ENCODE measurements around the gene UPB1.

UPB1 gene

GRCh38 chr22:24504540-24504939 is 9.4 kb downstream of the UPB1 start:
- no peak for DNase-seq (ENCODE audit: low read depth in 2 of 2)

GRCh38 chr22:24504956-24505736 is 10.0 kb downstream of the UPB1 start:
- DNase-seq (ENCODE audit: low read depth in 2 of 2), result no peak

GRCh38 chr22:24506802-24507438 is 11.8 kb downstream of the UPB1 start:
- DNase-seq (ENCODE audit: low read depth in 2 of 2), result no peak

GRCh38 chr22:24507716-24508115 is 12.6 kb downstream of the UPB1 start:
- DNase-seq (ENCODE audit: low read depth in 2 of 2), result no peak

- no peak for DNase-seq (ENCODE audit: low read depth in 2 of 2)
Measured at GRCh38 chr22:24510637-24511625, 15.8 kb downstream of the UPB1 start.

- DNase-seq (ENCODE audit: low read depth in 2 of 2), result no peak
Measured at GRCh38 chr22:24512043-24512442, 16.9 kb downstream of the UPB1 start.

- DNase-seq (ENCODE audit: low read depth in 2 of 2), result no peak
Measured at GRCh38 chr22:24513378-24514240, 18.5 kb downstream of the UPB1 start.

- DNase-seq (ENCODE audit: low read depth in 2 of 2), result no peak
Measured at GRCh38 chr22:24514241-24515026, 19.3 kb downstream of the UPB1 start.

- DNase-seq (ENCODE audit: low read depth in 2 of 2), result no peak
Measured at GRCh38 chr22:24515027-24515338, 19.9 kb downstream of the UPB1 start.

GRCh38 chr22:24516301-24516737 is 21.2 kb downstream of the UPB1 start:
- no peak for DNase-seq (ENCODE audit: low read depth in 2 of 2)

GRCh38 chr22:24517446-24517845 is 22.3 kb downstream of the UPB1 start:
- no peak for DNase-seq (ENCODE audit: low read depth in 2 of 2)

- no peak for DNase-seq (ENCODE audit: low read depth in 2 of 2)
Measured at GRCh38 chr22:24518228-24518627, 23.1 kb downstream of the UPB1 start.

GRCh38 chr22:24518771-24519485 is 23.8 kb downstream of the UPB1 start:
- DNase-seq (ENCODE audit: low read depth in 2 of 2), result no peak

- no peak for DNase-seq (ENCODE audit: low read depth in 2 of 2)
Measured at GRCh38 chr22:24519496-24519895, 24.4 kb downstream of the UPB1 start.

GRCh38 chr22:24521791-24522245 is 26.7 kb downstream of the UPB1 start:
- peak; percentile 18 to 45 for DNase-seq (ENCODE audit: low read depth in 2 of 2)

- DNase-seq (ENCODE audit: low read depth in 2 of 2), result no peak
Measured at GRCh38 chr22:24523873-24524272, 28.7 kb downstream of the UPB1 start.

- peak; percentile 71 to 84 for DNase-seq (ENCODE audit: low read depth in 2 of 2)
Measured at GRCh38 chr22:24525416-24526037, 30.4 kb downstream of the UPB1 start.

- no peak for DNase-seq (ENCODE audit: low read depth in 2 of 2)
Measured at GRCh38 chr22:24526191-24526590, 31.1 kb downstream of the UPB1 start.

GRCh38 chr22:24529898-24530297 is 34.8 kb downstream of the UPB1 start:
- no peak for DNase-seq (ENCODE audit: low read depth in 2 of 2)

Data from stimulated activated CD4-positive, alpha-beta T cell treated with anti-CD3 and anti-CD28 coated beads, Interleukin-15, amount 100 ng/mL, for 48 hours (primary cell).